ENCODE results near the gene RASSF10.
A peak's percentile ranks its signal among the peaks of the same experiment; 100 is the strongest.

RASSF10 gene

DNA sequence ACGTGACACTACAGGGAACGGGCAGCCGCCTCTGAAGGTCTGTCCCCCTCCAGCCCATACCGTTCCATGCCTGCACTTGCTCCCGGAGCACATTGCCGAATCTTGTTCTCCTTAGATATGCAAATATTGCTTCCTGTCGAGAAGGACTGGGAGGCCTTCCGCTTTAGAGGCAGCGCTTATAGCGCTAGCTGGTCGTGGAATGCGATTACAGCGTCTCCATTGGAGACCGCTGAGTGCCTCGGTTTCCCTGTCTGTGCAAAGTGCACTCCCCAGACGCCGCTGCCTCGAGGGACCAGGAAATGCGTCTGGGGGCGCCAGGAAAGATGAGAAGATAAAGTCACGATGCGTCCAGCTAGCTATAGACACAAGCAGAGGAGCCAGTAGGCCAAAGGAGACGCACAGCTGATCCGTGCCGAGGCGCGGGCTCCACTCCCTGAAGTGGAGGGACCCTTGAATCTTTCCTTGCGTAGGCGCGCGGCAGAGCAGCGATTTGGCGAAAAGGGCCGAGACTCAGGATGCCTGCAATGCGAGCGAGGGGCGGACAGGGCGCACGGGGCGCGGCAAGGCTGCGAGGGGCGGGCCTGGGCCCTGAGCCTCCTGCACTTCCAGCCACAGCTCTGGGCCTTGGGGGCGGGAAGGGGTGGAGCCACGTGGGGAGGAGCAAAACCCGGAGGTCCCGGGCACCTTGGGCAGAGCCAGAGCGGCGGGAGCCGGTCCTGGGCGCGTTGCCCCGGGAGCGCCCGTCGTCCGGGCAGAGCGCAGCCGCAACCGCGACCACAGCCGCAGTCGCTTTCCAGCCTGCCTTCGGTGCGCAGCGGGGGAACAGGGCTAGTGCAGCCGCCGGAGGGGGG is at the start of gene RASSF10:
TSS of gene RASSF10 (plus strand) at position 692 of the 851 bp plus-strand sequence. CDS start 261 bp downstream, outside the sequence.
- TF ChIP-seq CTCF (IDR thresholded peaks at IDR 0.05; ENCODE audit: low read depth, low read length) = no peak
- 0 out of 2 replicates have a peak within 1 kb of the TSS, but pooled peaks have one; percentile 4 for H3K4me3 ChIP-seq (ENCODE audit: low read depth, low read length)

GRCh38 chr11:12961615-12962014 is 47.5 kb upstream of the RASSF10 start:
- no peak overlapping the region for H3K4me3 ChIP-seq (ENCODE audit: low read depth, low read length)
- TF ChIP-seq CTCF (IDR thresholded peaks at IDR 0.05; ENCODE audit: low read depth, low read length) = no peak

DNA sequence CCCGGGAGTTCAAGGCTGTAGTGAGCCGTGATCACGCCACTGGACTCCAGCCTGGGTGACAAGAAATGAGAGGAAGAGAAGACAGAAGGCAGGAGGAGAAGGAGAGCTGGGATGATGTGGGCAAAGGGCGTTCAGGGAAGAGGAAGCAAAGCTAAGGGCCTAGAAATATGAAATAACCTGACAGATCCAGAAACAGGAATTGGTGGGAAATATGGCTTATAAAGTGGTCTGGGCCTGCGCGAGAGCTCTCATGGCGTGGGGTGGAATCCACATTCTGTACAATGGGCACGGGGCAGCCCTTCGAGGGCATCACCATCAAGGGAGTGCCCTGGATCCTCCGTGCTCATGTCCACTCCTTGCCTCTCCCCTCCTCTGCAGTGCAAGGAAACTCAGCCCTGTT is 46.8 kb upstream of the RASSF10 start:
- H3K4me3 ChIP-seq (ENCODE audit: low read depth, low read length) = no peak overlapping the region
- no peak for TF ChIP-seq CTCF (IDR thresholded peaks at IDR 0.05; ENCODE audit: low read depth, low read length)

GRCh38 chr11:12963051-12963450 is 46.1 kb upstream of the RASSF10 start:
- TF ChIP-seq CTCF (IDR thresholded peaks at IDR 0.05; ENCODE audit: low read depth, low read length) = no peak
- H3K4me3 ChIP-seq (ENCODE audit: low read depth, low read length) = no peak overlapping the region

DNA sequence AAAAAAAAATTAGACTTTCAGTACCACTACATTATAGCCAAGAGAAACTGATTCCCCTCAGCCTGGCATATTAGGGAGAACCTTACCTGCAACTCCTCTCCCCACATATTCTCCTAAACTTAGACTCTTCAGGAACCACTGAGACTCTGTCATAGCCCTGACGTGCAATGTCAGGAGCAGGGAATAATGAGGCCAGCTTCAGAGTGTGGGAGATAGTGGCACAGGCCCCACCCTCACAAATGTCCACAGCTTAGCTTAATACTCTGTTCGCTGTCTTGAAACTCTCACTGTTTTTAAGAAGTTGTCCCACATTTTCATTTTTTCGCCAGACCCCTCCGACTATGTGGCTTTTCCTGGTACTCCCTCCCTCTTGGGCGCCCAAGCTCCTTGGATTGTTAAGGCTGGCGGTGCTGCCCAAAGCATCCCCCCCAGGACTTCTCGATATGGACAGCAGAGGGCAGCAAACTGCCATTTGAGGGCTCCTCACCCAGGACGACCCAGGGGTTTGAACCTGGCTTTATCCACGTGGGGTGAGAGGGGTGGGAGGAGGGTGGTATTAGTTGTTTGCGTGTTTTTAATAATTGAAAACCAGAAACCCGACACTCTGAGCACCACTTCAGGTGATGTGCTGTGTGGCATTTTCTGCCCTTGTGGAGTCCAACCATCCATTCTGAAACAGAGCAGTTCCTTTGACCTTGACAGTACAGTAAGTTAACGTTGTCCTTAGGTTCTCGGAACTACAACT is 45.2 kb upstream of the RASSF10 start:
- no peak overlapping the region for H3K4me3 ChIP-seq (ENCODE audit: low read depth, low read length)
- peak; percentile 90 for TF ChIP-seq CTCF (IDR thresholded peaks at IDR 0.05; ENCODE audit: low read depth, low read length)

- TF ChIP-seq CTCF (IDR thresholded peaks at IDR 0.05; ENCODE audit: low read depth, low read length) = no peak
- H3K4me3 ChIP-seq (ENCODE audit: low read depth, low read length) = no peak overlapping the region
Observed at GRCh38 chr11:12964650-12965049, 44.5 kb upstream of the RASSF10 start.

DNA sequence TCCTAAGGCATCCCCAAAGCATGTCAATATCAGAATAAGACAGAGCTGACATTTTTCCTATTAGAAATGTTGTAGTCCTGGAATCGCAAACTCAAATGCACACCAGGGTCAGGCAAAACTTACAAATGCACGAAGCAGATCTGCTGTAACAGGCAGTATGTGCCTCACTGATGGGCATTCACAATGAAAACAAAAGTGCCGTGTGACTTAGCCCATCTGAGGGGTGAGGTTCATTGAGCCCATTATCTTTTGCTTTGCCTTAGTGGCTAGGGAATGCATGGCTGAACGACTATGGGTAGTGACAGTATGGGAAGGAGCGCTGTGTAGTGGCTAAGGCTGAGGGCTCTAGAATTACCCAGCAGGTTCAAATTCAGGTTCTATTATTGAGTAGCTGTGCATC is 43.1 kb upstream of the RASSF10 start:
- no peak for TF ChIP-seq CTCF (IDR thresholded peaks at IDR 0.05; ENCODE audit: low read depth, low read length)
- no peak overlapping the region for H3K4me3 ChIP-seq (ENCODE audit: low read depth, low read length)
